ENCODE data around the gene ASIC2.

Gene ASIC2

DNA sequence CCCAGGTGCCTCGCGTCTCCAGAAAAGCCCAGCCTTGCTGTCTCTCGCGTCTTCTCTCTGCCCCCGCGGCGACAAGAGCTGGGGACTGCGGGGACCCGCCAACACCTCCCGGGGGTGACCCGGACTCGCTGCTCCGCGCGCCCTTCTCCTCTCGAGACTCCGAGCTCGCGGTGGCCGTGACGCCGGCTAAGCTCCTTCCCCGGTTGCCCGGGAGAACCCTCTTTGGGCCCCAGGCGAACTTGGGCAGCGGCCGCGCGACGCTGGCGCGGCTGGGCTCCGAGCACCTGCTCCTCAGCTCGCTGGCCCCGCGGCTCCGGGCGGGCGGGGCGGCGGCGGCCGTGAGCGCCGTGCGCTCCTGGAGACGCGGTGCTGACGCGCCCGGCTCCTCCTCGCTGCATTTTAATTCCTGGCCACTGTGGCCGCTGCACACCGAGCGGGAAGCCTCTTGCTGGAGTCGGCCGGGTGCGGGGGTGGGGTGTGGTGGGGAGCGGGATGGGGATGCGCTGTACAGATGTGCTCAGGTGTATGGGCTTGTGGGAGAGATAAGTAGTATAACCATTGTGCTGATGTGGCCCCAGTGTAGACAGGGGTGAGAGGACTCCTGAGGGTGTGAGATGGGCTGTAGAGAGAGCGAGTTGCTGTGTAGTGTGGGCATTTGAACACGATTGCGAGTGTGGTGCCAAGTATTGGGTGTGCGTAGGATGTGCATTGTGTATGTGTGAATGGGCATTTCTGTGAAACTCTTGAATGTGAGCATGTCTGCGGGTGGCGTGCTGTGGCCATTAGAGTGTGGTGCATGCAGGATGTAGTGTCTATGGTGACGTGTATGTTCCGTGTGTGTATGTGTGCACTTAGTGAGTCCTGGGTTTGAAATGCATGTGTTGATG is at the start of gene ASIC2:
TSS of gene ASIC2 (minus strand) at position 315 of the 887 bp plus-strand sequence.
- in situ Hi-C loops (cut with MboI; ENCODE audit: low sequenced_read_pairs) = no loop called here

- in situ Hi-C loops (cut with MboI; ENCODE audit: low sequenced_read_pairs) = no loop called here
Observed at GRCh38 chr17:33342025-33342424, 48.9 kb upstream of the ASIC2 start.

GRCh38 chr17:33338242-33338641 is 45.1 kb upstream of the ASIC2 start:
- in situ Hi-C loops (cut with MboI; ENCODE audit: low sequenced_read_pairs) = no loop called here

DNA sequence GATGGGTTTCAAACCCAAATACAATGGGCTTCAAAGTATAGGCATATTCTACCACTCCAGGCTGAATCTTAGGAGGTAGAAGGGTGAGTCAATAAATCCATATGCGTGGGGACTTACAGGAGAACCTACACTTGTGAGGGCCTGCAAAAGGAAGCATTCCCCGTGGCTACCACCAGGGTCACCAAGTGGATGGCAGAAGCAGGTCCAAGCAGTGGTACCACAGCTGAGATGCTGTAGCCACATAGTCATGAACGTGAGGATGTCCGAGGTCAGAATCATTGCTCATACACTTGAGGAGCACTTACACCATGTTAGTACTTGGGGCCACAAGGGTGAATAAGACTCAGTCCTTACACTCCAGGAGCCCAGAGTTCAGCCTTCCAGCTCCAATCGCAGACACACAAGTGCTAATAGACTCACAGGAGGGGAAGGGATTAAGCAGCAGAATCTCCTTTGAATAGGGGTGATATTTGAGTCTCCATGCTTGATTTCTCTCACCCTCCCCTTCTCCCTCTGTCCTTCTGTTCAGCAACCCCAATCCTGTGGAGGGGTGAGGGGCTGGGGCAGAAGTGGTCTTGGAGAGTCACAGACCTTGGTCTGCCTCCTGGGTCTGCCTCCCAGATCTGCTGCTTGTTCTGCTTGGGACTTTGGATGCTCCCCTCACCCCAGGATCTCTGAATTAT is 42.5 kb upstream of the ASIC2 start:
- in situ Hi-C loops (cut with MboI; ENCODE audit: low sequenced_read_pairs) = no loop called here

DNA sequence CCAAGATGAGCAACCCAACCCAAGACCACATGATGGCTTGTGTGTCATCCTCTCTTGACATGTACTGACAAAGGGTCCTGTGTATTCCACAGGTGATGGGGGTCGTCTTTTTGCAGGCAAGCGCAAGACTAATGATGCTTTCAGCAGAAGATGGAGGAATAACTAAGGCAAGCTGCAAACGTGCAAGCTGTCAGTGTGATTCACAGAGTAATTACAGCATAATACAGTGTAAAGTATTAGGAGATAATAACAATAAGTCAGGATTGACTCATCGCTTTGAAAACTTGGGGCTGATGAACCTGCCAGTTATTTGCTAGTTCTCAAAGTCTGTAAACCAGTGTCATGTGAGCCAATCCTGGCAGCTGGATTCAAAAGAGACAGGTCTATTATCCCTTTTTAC is 41.6 kb upstream of the ASIC2 start:
- in situ Hi-C loops (cut with MboI; ENCODE audit: low sequenced_read_pairs) = no loop called here

DNA sequence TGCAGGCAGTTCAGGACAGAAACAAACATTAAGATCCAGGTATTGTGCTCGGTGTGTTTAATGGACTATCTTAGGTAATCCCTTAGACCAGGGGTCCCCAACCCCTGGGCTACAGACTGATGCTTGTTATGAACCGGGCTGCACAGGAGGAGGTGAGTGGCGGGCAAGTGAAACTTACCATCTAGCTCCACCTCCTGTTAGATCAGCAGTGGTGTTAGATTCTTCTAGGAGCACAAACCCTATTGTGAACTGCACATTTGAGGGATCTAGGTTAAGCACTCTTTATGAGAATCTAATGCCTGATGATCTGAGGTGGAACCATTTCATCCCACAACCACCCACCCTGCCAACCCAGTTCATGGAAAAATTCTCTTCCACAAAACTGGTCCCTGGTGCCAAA is 37.8 kb upstream of the ASIC2 start:
- in situ Hi-C loops (cut with MboI; ENCODE audit: low sequenced_read_pairs) = no loop called here

DNA sequence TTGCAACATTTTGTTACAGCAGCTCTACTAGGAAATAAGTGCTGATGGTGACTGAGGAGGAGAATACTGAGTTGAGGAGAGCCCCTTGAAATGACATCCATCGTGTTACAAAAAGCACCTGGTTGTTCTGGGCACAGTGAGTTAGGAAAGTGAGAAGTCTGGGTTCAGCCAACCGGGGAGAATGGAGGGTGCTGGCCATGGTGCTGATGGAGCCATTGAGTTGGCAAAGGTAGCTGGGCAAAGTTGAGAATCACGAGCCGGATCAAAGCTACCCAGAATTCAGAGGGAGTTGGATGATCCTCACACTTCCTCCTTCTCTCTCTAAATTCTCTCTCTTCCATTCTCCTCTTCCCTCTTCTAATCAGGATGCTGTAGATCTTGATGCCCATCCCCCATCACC is 35.0 kb upstream of the ASIC2 start:
- in situ Hi-C loops (cut with MboI; ENCODE audit: low sequenced_read_pairs) = no loop called here

DNA sequence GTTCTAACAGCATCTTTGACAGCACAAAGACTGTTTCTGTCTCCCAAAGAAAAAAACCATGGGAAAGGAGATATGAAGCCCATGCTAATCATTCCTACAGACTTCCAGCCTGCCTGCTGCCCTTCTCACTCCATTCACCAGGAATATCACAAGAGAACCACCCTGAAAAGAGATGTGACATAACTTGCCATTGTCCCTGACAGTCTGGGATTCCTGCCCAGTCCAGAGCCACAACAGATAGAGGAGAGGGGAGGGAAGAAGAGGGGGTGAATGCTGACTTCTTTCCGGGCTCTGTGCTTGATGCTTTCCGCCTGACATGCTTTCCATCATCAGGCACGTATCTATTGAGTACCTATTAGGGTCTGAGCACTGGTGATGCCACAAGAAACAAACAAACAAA is 31.6 kb upstream of the ASIC2 start:
- in situ Hi-C loops (cut with MboI; ENCODE audit: low sequenced_read_pairs) = no loop called here

- in situ Hi-C loops (cut with MboI; ENCODE audit: low sequenced_read_pairs) = no loop called here
Observed at GRCh38 chr17:33322063-33322462, 29.0 kb upstream of the ASIC2 start.

- in situ Hi-C loops (cut with MboI; ENCODE audit: low sequenced_read_pairs) = no loop called here
Observed at GRCh38 chr17:33318241-33318640, 25.1 kb upstream of the ASIC2 start.

- in situ Hi-C loops (cut with MboI; ENCODE audit: low sequenced_read_pairs) = no loop called here
Observed at GRCh38 chr17:33316746-33317145, 23.7 kb upstream of the ASIC2 start.

DNA sequence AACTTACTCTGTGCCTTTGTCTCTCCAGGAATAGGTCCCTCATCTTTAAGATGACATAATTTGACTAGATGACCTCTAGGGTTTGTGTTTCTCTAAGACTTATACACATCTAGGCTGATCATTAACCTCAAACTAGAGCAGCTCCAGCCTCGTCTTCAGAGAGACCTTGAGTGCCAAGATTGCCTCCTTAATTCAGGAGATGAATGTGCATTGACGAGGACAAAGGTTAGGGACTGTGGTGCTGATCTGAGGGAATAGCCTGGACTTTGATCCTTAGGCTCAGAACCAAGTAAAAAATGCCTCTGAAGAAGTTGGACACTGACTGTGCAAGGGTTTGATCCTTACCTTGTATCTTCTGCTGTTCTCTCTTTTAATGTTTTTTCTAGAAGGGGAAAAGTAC is 17.2 kb upstream of the ASIC2 start:
- in situ Hi-C loops (cut with MboI; ENCODE audit: low sequenced_read_pairs) = no loop called here

DNA sequence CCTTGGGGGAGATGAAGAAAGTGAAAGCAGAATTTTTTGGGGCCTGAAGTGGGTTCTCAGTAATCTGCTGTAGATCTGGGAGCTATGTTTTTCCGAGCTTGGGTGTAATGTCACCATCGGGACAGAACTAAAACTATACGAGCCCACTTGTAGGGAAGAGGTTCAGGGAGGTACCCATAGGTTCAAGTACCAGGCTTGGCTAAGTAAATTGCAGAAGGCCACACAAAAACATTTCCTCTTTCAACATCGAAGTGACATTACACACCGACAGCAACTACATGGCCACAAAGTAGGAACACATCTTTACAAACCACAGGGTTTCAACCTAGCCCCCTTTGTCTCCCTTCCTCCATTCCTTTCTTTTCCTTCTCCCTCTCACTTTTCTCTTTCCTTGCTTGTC is 10.2 kb upstream of the ASIC2 start:
- in situ Hi-C loops (cut with MboI; ENCODE audit: low sequenced_read_pairs) = no loop called here

GRCh38 chr17:33302394-33302793 is 9.3 kb upstream of the ASIC2 start:
- in situ Hi-C loops (cut with MboI; ENCODE audit: low sequenced_read_pairs) = no loop called here

DNA sequence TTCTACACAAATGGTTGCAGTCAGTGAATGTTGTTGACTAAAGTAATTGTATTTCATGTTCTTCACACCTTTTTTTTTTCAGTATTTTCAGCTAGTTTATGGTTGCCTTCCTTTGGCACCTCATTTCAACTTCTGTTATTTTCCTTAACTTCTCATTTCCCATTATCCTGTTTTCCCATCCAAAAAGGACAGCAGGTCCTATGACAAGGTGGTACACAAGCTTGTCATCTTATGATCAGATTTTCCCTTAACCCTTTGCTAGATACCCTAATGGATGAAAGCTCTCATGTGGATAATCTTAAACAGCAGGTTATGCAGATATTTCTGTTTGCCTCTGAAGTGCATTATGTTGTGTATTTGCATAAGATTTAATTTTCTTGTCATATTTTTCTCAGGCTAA is 7.1 kb upstream of the ASIC2 start:
- in situ Hi-C loops (cut with MboI; ENCODE audit: low sequenced_read_pairs) = no loop called here

DNA sequence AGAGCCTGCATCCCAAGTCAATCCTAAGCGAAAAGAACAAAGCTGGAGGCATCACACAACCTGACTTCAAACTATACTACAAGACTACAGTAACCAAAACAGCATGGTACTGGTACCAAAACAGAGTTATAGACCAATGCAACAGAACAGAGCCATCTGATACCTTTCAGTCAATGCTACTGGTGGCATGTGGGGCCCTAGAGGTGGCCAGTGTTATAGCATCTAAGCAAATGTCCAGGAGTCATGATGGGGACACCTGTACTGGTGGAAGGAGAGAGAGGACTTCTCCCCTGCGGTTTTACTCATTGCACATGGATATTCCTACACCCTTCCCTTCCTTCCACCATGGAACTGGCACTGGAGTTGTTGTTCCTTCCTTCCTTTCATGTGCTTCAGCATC is 6.0 kb upstream of the ASIC2 start:
- in situ Hi-C loops (cut with MboI; ENCODE audit: low sequenced_read_pairs) = no loop called here

DNA sequence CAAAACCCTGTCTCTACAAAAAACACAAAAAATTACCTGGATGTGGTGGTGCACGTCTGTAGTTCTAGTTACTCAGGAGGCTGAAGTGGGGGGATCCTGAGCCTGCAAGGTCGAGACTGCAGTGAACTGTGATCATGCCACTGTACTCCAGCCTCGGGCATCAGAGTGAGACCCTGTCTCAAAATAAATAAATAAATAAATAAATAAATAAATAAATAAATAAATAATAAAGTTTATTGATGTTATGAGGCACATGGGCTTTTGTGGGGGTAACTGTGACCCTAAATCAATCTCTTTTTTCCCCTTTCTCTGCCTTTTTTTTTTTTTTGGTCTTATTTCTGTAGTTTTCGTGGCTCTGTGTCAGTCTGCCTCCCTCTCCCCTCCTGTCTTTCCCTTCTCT is 4.5 kb upstream of the ASIC2 start:
- in situ Hi-C loops (cut with MboI; ENCODE audit: low sequenced_read_pairs) = no loop called here

DNA sequence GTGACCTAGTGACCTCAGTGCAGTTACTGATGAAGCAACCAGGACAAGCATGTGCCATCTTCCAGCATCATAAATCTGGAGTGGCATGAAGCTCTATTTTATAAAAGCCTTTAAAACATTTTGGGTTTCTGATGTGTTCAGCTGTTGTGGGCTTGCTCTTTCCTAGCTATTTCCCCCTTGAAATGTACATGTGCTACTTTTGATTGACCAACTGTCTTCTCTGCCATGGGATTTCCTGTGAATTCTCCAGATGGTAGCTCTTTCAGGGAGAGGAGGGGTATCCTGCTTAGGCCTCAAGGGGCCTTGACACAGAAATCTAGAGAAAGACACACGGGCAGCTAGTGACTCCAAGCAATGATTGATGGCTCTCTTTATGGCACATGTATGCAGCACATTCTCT is 1.9 kb upstream of the ASIC2 start:
- in situ Hi-C loops (cut with MboI; ENCODE audit: low sequenced_read_pairs) = no loop called here

- in situ Hi-C loops (cut with MboI; ENCODE audit: low sequenced_read_pairs) = no loop called here
Observed at GRCh38 chr17:33292201-33292980, 704 bp downstream of the ASIC2 start.

DNA sequence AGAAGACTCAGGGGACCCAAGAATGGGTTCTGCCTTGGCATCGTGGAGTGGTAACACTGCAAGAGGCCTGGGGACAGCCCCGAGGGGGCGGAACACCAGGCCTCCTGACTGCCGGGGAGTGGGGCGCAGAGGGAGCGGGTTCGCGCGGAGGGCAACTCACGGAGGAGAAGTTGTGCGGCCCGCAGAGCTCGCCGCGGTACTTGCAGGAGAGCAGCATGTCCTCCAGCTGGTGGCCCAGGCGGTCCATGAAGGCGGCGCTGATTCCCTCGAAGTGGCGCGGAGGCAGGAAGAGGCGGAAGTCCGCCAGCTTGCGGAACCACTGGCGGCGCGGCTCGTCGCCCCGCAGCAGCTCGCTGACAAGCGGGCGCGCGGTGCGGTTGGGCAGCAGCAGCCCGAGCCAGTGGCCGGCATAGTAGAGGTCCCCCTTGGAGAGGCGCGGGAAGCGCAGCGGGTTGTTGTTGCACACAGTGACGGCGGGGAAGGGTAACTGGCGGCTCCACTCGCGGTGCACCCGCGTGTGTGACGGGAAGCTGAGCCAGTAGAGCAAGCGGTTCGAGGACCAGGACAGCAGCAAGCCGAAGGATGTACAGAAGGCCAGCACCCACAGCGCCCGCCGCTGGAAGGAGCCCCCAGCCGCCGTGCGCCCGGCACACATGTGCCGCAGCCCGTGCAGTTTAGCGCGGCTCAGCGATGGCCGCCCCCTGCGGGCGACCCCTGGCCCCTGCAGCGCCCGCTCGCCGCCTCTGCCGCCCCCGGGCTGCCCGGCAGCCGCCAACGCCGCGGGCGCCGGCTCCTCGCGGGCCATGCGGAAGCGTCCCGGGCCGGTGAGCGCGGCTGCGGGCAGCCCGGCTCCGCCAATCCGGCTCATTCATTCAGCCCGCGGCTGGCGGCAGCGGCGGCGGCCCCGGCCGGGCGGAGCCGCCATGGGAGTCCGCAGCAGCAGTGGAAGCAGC is 1.6 kb downstream of the ASIC2 start:
- in situ Hi-C loops (cut with MboI; ENCODE audit: low sequenced_read_pairs) = no loop called here

DNA sequence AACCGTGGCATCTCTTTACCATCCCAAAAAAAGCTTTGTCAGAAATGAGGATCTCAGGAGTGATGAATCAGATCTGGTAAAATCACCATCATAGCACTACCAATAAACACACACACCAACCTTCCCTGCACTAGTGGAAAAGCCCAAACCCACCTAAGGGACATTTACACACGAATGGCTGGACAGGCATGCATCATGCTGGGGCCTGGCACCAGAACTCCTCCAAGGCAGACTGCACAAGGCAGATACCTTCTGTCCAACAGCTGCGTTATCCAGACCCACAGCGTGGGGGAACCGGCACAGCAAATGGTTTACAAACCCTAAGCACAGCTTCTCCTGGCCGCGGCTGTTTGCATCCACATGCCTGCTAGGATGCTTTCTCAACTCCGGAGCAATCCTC is 2.8 kb downstream of the ASIC2 start:
- in situ Hi-C loops (cut with MboI; ENCODE audit: low sequenced_read_pairs) = no loop called here
